ENCODE measurements around the gene RFX2.
A peak's percentile ranks its signal among the peaks of the same experiment; 100 is the strongest.

The RFX2 gene

DNA sequence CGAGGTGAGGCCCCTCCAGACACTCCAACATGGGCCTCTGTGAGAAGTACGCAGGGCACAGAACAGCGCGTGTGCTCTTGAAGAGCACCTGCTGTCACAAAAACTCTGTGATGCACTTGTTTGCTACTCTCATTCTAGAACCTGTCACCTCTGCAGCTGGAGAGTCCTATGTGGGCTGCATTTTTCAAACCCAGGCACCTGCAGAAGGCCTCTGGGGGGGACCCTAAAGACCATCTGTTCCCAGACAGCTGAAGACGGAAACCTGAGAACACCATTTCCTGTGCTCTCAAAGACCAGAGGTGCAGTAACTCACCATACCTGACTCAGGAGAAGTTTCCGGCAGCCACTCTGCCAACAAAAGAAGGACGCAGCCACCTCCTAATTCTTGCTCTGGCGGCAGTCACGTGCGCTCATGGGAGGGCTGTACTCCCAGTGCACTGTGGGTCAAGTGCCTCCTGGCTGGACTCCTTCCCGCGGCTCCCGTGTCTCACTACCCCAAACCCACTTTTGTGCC, 160.5 kb downstream of the RFX2 start:
- H3K4me3 ChIP-seq (replicated peaks; ENCODE audit: low read depth, low read length) = no peak overlapping the region
- no peak for DNase-seq (ENCODE audit: low read depth)
- TF ChIP-seq, protein P1, sequence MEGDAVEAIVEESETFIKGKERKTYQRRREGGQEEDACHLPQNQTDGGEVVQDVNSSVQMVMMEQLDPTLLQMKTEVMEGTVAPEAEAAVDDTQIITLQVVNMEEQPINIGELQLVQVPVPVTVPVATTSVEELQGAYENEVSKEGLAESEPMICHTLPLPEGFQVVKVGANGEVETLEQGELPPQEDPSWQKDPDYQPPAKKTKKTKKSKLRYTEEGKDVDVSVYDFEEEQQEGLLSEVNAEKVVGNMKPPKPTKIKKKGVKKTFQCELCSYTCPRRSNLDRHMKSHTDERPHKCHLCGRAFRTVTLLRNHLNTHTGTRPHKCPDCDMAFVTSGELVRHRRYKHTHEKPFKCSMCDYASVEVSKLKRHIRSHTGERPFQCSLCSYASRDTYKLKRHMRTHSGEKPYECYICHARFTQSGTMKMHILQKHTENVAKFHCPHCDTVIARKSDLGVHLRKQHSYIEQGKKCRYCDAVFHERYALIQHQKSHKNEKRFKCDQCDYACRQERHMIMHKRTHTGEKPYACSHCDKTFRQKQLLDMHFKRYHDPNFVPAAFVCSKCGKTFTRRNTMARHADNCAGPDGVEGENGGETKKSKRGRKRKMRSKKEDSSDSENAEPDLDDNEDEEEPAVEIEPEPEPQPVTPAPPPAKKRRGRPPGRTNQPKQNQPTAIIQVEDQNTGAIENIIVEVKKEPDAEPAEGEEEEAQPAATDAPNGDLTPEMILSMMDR (IDR thresholded peaks at IDR 0.05; ENCODE audit: low read length, missing control alignments) = no peak

DNA sequence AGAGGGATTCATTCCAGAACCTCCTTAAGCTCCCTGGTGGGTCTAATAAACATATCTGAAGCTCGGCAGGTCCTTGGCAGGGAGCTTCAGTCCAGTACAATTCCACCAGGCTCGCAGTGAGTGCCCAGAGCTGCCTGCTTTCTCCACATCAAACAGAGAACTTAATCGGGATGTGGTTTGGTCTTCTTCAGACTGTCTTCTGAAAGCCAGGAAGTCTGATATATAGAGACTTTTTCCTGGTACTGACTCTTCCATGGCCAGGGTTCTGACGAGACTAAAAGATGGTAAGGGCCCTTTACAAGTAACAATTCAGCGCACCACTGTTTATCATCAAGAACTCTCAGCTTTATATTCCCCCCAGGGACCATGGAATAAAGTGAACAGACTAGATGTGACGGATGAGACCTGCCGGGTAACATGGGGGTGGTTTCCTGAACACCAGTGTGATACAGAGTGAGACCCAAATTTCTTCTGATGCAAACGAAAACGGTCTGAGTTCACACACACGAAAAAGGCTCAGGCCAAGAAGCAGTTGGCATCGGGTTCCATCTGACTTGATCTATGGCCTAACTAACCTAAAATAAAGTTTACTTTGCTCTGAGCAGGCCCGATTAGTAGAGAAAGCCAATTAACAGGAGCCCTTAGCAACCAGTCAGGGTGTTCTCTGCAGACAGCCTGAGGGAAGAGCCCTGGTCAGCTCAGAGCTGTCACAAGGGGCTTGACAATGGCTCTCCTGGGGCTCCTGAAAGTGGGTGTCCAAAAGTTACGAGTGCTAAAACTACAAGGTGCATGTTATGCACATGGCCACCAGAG, 161.3 kb downstream of the RFX2 start:
- H3K4me3 ChIP-seq (replicated peaks; ENCODE audit: low read depth, low read length) = no peak overlapping the region
- no peak for DNase-seq (ENCODE audit: low read depth)
- TF ChIP-seq, protein P1 (IDR thresholded peaks at IDR 0.05; ENCODE audit: low read length, missing control alignments) = no peak

DNA sequence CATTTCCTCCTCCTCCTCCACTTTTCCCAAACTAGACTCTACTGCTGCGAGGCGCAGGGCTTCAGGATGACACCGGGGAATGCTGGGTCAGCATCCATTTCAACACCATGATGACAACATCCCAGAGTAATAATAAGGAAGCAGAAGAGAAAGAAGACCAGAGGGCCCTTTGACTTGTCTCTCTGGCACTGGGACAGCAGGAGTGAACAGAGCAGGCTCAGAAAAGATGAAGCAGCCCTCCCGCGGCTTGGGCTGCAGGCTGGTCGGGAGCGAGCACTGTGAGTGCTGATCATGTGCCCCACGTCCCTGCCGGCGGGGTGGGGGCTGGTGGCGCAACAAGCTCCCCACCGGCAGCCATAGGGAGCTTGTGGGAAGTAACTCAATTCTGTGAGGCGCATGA, 162.9 kb downstream of the RFX2 start:
- TF ChIP-seq, protein P1 (IDR thresholded peaks at IDR 0.05; ENCODE audit: low read length, missing control alignments) = no peak
- peak; percentile 84 for DNase-seq (ENCODE audit: low read depth)
- H3K4me3 ChIP-seq (replicated peaks; ENCODE audit: low read depth, low read length) = peak overlapping the region; percentile 14

DNA sequence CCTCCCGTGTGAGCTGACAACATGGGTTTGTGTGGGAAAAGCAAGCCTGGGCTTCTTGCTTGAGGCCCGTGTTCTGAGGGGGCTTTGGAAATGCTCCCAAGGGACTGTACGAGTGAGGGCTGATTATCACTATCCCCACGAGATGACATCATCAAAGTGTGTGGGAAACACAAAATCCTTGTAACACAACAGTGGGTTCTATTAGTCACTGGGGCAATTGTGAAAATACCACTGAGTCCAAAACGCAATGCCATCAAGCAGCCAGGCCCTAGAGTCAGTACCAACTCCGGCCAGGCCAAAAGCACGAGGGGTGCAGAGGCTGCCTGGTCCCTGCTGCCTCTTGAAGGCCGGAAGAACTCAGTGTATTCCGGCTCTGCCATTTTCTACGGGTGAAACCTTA, 166.7 kb downstream of the RFX2 start:
- DNase-seq (ENCODE audit: low read depth) = peak; percentile 71
- H3K4me3 ChIP-seq (replicated peaks; ENCODE audit: low read depth, low read length) = no peak overlapping the region

More for the DNA sequence above, 166.7 kb downstream of the RFX2 start:
- TF ChIP-seq, protein P1 (IDR thresholded peaks at IDR 0.05; ENCODE audit: low read length, missing control alignments) = no peak
